Smooth muscle cell (in vitro differentiated cells): ENCODE results near the gene ZNF23. TPM values are rescaled to one million over a fixed set of nuclear protein-coding genes. Genes with fewer than 3 reads are reported as not detected.
A peak's percentile ranks its signal among the peaks of the same experiment; 100 is the strongest.

Experiments
- DNase-seq: peaks from one replicate; lab custom pipeline; 2025; ENCODE audit not compliant: unreplicated experiment; lab: John Stamatoyannopoulos, UW
- H2AFZ ChIP-seq: fragments of 200-600 bp; sonication (generic); 2 replicates; pipeline ENCODE4 v1.6.0; 2016; ENCODE audit warnings: antibody characterized with exemption, low read depth, mild to moderate bottlenecking
- H3F3A ChIP-seq: fragments of 200-600 bp; sonication (generic); 2 replicates; pipeline ENCODE4 v1.6.0; 2017; ENCODE audit warnings: antibody characterized with exemption, low read depth
- H3K27ac ChIP-seq: fragments of 200-600 bp; sonication (generic); 2 replicates; pipeline ENCODE4 v1.5.1; 2016; ENCODE audit warnings: low read depth, mild to moderate bottlenecking
- H3K27me3 ChIP-seq: fragments of 200-600 bp; sonication (generic); 2 replicates; pipeline ENCODE4 v1.6.1; 2016; ENCODE audit warnings: low read depth, mild to moderate bottlenecking
- H3K36me3 ChIP-seq: fragments of 200-600 bp; sonication (generic); 2 replicates; pipeline ENCODE4 v1.5.1; 2016; ENCODE audit warnings: low read depth
- H3K4me1 ChIP-seq: fragments of 200-600 bp; sonication (generic); 2 replicates; pipeline ENCODE4 v1.5.1; 2016; ENCODE audit warnings: low read depth
- H3K4me2 ChIP-seq: fragments of 200-600 bp; sonication (generic); 2 replicates; pipeline ENCODE4 v1.6.0; 2016; ENCODE audit warnings: mild to moderate bottlenecking
- H3K4me3 ChIP-seq: fragments of 200-600 bp; sonication (generic); 2 replicates; pipeline ENCODE4 v1.5.1; 2016; ENCODE audit warnings: mild to moderate bottlenecking
- H3K79me2 ChIP-seq: fragments of 200-600 bp; sonication (generic); 2 replicates; pipeline ENCODE4 v1.6.0; 2016; ENCODE audit warnings: low read depth, mild to moderate bottlenecking
- H3K9ac ChIP-seq: fragments of 200-600 bp; sonication (generic); 2 replicates; pipeline ENCODE4 v1.6.0; 2016; ENCODE audit warnings: low read depth
- H3K9me3 ChIP-seq: fragments of 200-600 bp; sonication (generic); replicated peaks from 2 replicates; pipeline ENCODE4 v1.5.1; 2016; ENCODE audit warnings: low read depth
- H4K20me1 ChIP-seq: fragments of 200-600 bp; sonication (generic); 2 replicates; pipeline ENCODE4 v1.6.0; 2016; ENCODE audit warnings: low read depth
- CTCF ChIP-seq: fragments of 200-600 bp; sonication (generic); IDR thresholded peaks from 2 replicates; pipeline ENCODE4 v1.5.1; 2017; ENCODE audit warnings: borderline replicate concordance, mild to moderate bottlenecking, antibody characterized with exemption; ENCODE audit not compliant: insufficient read depth, poor library complexity, severe bottlenecking
- WGBS: methylation state at CpG from one replicate; pipeline ENCODE4 v1.1.7; 2016; ENCODE audit warnings: low lambda C conversion rate; 5-methylcytosine and 5-hydroxymethylcytosine counted together
- polyA plus RNA-seq: library from polyadenylated mRNA; unstranded; fragments of >200 nt; fragmentation: Nextera tagmentation; extraction: Ambion mirVana; gene quantifications from 2 replicates; pipeline ENCODE4 v1.2.1, GENCODE V29; 2016
- total RNA-seq: library from RNA; depleted of rRNA; stranded (reverse); fragments of >200 nt; gene quantifications from 2 replicates; pipeline ENCODE4 v1.2.3, GENCODE V29; 2014

The ZNF23 gene
- total and polyA plus RNA-seq, 2 experiments from 2014 or later: 6.8 to 13.1 TPM

DNA sequence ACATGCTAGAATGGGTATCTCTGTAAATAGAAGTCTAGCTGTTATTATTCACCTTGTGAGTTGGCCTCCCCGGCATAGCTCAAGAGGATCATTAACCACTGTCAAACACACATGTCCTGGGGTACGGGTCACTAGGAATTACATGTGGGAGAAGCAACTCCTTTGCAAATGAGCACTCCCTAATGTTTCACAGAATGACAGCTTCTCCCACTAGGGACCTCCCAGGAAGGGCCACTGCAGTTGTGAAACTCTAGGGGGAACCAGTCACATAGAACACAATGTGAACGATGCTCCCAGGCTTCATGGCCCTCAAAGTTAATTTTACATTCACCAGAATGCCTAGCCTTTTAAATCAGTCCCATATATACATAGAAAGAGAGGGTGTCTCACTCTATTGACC is 39.5 kb upstream of the ZNF23 start:
- H3K4me2 ChIP-seq: no peak overlapping the region
- H3K4me3 ChIP-seq: no peak overlapping the region
- H3K79me2 ChIP-seq: no peaks in the 10 kb centered on the region
- H3K4me1 ChIP-seq: no peaks in the 10 kb centered on the region
- H3K36me3 ChIP-seq: no peaks in the 10 kb centered on the region
- no peak overlapping the region for H3K9ac ChIP-seq
- H3K9me3 ChIP-seq: no peaks in the 10 kb centered on the region
- H2AFZ ChIP-seq: no peak overlapping the region
- no peak overlapping the region for H3K27ac ChIP-seq
- WGBS: 77% methylated on average over 3 of the region's 3 CpGs
- TF ChIP-seq CTCF: no peak
- H3K27me3 ChIP-seq: no peaks in the 10 kb centered on the region
- H3F3A ChIP-seq: no peaks in the 10 kb centered on the region
- no peaks in the 10 kb centered on the region for H4K20me1 ChIP-seq
- DNase-seq: no peak

DNA sequence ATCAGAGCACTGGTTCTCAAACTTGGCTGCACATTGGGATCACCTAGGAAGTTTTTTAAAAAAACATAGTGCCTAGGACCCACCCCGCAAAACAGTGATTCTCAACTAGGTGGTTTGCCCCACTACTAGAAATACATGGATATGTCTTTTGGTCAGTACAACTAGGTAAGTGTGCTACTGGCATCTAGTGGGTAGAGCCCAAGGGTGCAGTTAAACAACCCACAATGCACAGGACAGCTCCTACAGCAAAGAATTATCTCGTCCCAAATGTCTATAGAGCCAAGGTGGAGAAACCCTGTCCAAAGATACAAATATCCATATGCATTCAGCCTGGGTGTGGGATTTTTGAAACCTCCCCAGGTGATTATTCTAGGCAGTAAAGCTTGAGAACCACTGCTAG is 38.9 kb upstream of the ZNF23 start:
- no peaks in the 10 kb centered on the region for H4K20me1 ChIP-seq
- DNase-seq: no peak
- no peaks in the 10 kb centered on the region for H3K4me1 ChIP-seq
- 79% methylated on average over 2 of the region's 2 CpGs for WGBS
- H2AFZ ChIP-seq: no peak overlapping the region
- no peak overlapping the region for H3K27ac ChIP-seq
- H3K9me3 ChIP-seq: no peaks in the 10 kb centered on the region
- no peaks in the 10 kb centered on the region for H3F3A ChIP-seq
- no peaks in the 10 kb centered on the region for H3K27me3 ChIP-seq
- no peaks in the 10 kb centered on the region for H3K79me2 ChIP-seq
- H3K36me3 ChIP-seq: no peaks in the 10 kb centered on the region
- H3K9ac ChIP-seq: no peak overlapping the region
- H3K4me2 ChIP-seq: no peak overlapping the region
- TF ChIP-seq CTCF: no peak
- no peak overlapping the region for H3K4me3 ChIP-seq

DNA sequence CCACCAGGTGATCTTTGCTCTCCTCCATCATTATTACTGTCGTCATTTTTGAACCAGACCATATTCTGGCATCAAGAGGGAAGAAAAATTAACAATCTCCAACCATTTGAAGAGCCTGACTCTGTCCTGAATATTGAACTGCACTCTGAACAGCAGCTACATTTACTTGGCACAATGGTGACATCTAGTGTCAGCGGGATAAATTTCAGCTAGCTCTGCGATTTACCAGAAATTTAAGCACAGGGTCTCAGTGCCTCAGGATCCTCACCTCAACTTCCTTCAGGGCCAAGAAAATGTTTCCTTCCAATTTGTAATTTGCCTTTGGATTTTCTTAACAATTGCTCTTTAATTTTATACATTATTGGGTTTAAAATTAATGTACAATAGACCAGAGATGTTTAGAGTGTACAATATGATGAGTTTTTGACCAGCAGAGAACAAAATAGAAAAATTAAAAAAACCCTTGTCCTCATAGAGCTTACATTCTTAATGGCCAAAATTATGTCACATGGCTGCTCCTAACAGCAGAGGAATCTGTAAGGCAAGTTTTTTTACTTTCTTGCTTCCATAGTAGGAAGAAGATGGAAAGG is 37.8 kb upstream of the ZNF23 start:
- no peaks in the 10 kb centered on the region for H3K4me1 ChIP-seq
- H3K79me2 ChIP-seq: no peaks in the 10 kb centered on the region
- H4K20me1 ChIP-seq: no peaks in the 10 kb centered on the region
- no peak overlapping the region for H3K27ac ChIP-seq
- no peaks in the 10 kb centered on the region for H3K9me3 ChIP-seq
- H3K27me3 ChIP-seq: no peaks in the 10 kb centered on the region
- no peak overlapping the region for H3K9ac ChIP-seq
- no peak for DNase-seq
- no peaks in the 10 kb centered on the region for H3K36me3 ChIP-seq
- H3K4me2 ChIP-seq: no peak overlapping the region
- H3K4me3 ChIP-seq: no peak overlapping the region
- peak; percentile 73 for TF ChIP-seq CTCF
- H3F3A ChIP-seq: no peaks in the 10 kb centered on the region
- WGBS: 4% methylated on average over 3 of the region's 3 CpGs
- no peak overlapping the region for H2AFZ ChIP-seq

- H3K9me3 ChIP-seq: no peaks in the 10 kb centered on the region
- H3K4me1 ChIP-seq: no peaks in the 10 kb centered on the region
- no peak overlapping the region for H3K27ac ChIP-seq
- no peaks in the 10 kb centered on the region for H4K20me1 ChIP-seq
- WGBS: 80% methylated on average over 3 of the region's 3 CpGs
- peaks cover 4% of the 10 kb centered on the region for H3K27me3 ChIP-seq
- H3K36me3 ChIP-seq: no peaks in the 10 kb centered on the region
- TF ChIP-seq CTCF: no peak
- H3K79me2 ChIP-seq: no peaks in the 10 kb centered on the region
- H3F3A ChIP-seq: no peaks in the 10 kb centered on the region
- H3K9ac ChIP-seq: no peak overlapping the region
- no peak overlapping the region for H3K4me3 ChIP-seq
- no peak overlapping the region for H3K4me2 ChIP-seq
- H2AFZ ChIP-seq: no peak overlapping the region
- DNase-seq: no peak
Measured at GRCh38 chr16:71498031-71498430, 36.0 kb upstream of the ZNF23 start.
